SK-N-SH (cell line): Measurements from ENCODE around the gene TNFRSF18.

ENCODE experiments used
- POLR2AphosphoS5 ChIP-seq: IDR thresholded peaks from 2 replicates; pipeline ENCODE4 v1.6.1; 2012; ENCODE audit warnings: low read depth, low read length
- SIN3A ChIP-seq: IDR thresholded peaks from 2 replicates; pipeline ENCODE4 v1.6.1; 2012; ENCODE audit warnings: low read depth, mild to moderate bottlenecking, low read length, moderate library complexity, borderline replicate concordance
- TF ChIP-seq, protein P1 (sequence below): IDR thresholded peaks from 2 replicates; pipeline ENCODE4 v1.4.0; 2012; ENCODE audit warnings: low read depth, borderline replicate concordance
- TF ChIP-seq, protein P2 (sequence below): fragments of 200-600 bp; sonication (generic); IDR thresholded peaks from 2 replicates; pipeline ENCODE4 v1.6.1; 2017; ENCODE audit warnings: antibody characterized with exemption, mild to moderate bottlenecking, moderate library complexity

DNA sequence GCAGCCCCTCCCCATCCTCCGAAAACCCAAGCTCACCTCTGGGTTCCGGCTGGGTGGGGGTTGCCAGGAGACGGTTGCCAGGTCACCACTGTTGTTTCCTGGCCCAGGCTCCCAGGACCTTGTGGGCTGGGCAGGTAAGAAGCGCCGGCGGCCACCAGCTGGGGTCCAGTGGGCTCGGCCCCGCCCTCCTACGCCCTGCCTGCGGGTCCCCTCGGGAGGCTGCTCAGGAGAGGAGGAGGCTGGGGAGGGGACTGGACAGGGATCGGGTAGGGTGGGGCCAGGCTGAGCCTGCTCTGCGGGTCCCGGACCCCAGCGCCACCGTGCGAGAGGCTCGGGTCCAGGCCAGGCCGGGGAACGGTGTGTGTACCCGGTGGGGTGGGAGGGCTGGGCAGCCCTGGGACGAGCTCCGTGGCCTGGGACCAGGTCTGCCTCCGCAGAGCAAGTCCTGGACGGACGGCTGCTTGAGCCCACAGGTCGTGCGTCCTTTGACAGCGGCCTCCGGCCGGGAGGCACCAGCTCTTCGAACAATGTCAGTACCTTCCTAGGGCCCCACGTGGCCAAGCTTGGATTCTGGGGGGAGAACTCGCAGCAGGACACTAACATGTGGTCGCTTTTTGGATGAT lies 32.5 kb downstream of the TNFRSF18 start, which contains the start of gene TTLL10:
- TF ChIP-seq, protein P1, sequence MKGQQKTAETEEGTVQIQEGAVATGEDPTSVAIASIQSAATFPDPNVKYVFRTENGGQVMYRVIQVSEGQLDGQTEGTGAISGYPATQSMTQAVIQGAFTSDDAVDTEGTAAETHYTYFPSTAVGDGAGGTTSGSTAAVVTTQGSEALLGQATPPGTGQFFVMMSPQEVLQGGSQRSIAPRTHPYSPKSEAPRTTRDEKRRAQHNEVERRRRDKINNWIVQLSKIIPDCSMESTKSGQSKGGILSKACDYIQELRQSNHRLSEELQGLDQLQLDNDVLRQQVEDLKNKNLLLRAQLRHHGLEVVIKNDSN: no peak
- TF ChIP-seq, protein P2, sequence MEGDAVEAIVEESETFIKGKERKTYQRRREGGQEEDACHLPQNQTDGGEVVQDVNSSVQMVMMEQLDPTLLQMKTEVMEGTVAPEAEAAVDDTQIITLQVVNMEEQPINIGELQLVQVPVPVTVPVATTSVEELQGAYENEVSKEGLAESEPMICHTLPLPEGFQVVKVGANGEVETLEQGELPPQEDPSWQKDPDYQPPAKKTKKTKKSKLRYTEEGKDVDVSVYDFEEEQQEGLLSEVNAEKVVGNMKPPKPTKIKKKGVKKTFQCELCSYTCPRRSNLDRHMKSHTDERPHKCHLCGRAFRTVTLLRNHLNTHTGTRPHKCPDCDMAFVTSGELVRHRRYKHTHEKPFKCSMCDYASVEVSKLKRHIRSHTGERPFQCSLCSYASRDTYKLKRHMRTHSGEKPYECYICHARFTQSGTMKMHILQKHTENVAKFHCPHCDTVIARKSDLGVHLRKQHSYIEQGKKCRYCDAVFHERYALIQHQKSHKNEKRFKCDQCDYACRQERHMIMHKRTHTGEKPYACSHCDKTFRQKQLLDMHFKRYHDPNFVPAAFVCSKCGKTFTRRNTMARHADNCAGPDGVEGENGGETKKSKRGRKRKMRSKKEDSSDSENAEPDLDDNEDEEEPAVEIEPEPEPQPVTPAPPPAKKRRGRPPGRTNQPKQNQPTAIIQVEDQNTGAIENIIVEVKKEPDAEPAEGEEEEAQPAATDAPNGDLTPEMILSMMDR: no peak
- TF ChIP-seq POLR2AphosphoS5 (no peak), SIN3A (no peak)
